Choroid plexus epithelial cell (primary cell): Measurements from ENCODE around the gene ACRBP.

Source experiments
- DNase-seq: peaks from one replicate; pipeline ENCODE4 v3.0.0-alpha.2; 2010; ENCODE audit warnings: low read depth
- H3K4me3 ChIP-seq: 2 replicates; pipeline ENCODE4 v1.5.1; 2011; ENCODE audit warnings: low read depth, mild to moderate bottlenecking, control low read depth, low read length, moderate library complexity
- TF ChIP-seq, protein P1 (sequence below): conservative IDR thresholded peaks from 2 replicates; pipeline ENCODE4 v1.5.1; 2011; ENCODE audit warnings: low read depth, mild to moderate bottlenecking, control low read depth, inconsistent platforms, low read length, moderate library complexity

Gene ACRBP

DNA sequence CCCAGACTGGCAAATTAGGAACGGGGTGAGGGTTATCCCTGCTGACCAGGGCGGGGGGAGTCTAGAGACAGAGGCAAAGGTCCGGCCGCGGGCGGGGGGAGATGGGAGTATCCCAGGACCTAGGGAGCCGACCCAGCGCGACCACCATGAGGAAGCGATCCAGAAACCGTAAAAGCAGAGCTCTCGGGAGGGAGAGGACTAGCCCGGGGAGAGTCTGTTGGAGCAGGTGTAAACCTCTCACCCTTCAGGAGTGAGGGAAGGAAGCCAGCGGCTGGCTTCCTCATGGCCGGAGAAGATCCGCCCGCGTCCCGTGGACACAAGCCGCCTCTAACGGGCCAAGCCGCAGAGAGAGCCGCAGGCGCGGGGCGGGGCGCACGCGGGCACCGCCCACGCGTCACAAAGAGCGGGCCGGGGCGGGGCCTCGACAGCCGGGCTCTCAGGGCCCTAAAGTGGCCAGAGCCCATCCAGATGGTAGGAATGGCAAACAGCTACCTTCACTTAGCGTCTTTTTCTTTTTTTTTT, at the start of gene ACRBP:
ACRBP (minus strand) TSS at position 350 of the 522 bp plus-strand sequence; CDS start at position 284, 66 bp downstream.
- peak within 1 kb of the TSS; percentile 44 for H3K4me3 ChIP-seq
- TF ChIP-seq, protein P1, sequence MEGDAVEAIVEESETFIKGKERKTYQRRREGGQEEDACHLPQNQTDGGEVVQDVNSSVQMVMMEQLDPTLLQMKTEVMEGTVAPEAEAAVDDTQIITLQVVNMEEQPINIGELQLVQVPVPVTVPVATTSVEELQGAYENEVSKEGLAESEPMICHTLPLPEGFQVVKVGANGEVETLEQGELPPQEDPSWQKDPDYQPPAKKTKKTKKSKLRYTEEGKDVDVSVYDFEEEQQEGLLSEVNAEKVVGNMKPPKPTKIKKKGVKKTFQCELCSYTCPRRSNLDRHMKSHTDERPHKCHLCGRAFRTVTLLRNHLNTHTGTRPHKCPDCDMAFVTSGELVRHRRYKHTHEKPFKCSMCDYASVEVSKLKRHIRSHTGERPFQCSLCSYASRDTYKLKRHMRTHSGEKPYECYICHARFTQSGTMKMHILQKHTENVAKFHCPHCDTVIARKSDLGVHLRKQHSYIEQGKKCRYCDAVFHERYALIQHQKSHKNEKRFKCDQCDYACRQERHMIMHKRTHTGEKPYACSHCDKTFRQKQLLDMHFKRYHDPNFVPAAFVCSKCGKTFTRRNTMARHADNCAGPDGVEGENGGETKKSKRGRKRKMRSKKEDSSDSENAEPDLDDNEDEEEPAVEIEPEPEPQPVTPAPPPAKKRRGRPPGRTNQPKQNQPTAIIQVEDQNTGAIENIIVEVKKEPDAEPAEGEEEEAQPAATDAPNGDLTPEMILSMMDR: no peak
- peak; percentile 52 for DNase-seq

DNA sequence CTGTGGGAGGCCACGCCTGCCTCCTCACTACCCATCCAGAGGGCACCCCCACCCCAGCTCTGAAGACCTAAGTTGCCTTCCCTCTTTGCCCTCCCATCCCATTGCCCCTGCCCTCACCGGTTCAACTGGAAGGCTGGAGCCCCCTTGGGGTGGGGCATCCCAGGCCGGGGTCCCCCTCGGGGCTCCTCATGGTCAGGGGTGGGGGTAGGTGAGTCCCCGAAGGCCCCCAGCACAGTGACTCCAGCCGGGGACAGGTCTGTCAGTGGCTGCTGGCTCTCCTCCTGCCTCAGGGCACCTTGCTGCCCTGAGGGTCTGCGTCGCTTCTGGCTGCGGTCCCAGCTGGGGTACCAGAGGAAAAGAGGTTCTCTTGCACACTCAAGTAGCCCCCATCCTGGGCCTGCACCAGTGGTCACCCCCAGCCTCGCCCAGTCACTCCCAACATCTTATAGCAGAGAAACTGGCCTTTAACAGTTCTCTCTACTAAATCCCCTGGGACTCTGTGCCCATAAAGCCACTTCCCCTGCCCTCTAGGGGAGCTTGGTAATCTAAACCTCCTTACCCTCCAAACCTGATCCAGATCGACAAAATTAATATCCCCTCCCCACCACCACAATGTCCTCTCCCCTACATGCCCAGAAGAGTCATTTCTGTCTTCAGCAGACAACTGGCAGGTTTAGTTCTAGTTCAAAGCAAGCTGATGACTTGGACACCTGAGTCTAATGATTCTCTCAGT, 48.2 kb upstream of the ACRBP start:
- H3K4me3 ChIP-seq: no peak overlapping the region
- TF ChIP-seq, protein P1: no peak
- DNase-seq: no peak

DNA sequence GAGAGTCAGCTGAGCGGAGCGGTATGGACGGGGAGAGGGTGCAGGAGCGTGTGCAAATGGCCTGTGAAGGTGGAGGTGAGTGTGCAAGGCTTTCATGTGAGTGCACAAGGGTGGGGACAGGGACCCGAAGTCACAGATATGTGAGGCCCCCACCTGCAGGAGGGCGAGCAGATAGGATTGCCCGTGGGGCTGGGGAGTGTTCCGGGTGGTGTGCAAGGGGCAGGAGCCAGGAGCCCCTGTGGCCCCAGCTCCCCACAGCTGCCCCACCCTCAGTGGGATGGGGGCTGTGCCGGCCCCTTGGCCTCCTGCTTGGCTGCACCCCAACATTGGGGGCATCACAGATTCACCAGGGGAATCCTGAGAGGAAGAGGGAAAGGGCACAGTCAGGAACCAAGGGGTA, 47.5 kb upstream of the ACRBP start:
- no peak for DNase-seq
- no peak overlapping the region for H3K4me3 ChIP-seq
- TF ChIP-seq, protein P1: no peak

DNA sequence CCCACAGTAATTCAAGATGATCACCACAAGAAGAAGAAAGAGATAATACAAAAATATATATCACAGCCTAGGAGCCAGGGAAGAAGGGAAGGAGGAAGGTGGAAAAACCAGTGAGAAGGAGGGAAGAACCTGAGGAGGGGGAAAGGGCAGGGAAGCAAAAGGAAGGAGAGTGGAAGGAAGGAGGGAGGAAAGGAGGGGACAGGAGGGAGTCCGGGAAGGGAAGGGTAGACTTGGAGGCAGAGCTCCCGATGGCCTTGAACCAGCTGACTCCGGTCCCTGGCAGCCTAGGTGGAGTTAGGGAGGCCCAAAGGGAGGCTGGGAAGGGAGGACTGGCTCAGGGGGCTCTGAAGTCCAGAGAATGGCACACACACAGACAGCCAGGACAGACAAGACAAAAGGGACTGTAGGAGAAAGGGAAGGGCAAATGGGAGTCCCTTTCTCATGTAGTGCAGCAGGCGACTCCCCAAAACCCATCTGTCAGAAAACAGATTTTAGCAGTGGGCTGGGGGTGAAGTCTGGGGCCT, 46.7 kb upstream of the ACRBP start:
- H3K4me3 ChIP-seq: no peak overlapping the region
- TF ChIP-seq, protein P1: no peak
- no peak for DNase-seq

DNA sequence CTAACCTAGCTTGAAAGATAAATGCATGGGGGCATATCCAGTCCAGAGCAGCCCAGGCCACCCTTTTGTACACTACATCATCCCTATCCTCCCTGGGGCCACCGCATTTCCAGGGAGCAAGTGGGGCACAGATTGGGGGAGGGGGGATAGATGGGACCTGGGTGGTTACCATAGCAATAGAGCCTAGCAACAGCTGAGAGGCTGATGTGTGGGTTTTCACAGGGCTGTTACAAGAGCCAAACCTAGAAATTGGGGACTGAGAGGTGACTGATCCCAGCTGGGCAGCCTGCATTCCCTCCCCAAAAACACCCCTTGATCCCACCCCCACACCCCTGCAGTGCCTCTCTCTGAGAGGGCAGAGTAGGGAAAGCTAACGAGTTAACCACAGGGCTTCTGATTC, 45.7 kb upstream of the ACRBP start:
- DNase-seq: no peak
- no peak overlapping the region for H3K4me3 ChIP-seq
- TF ChIP-seq, protein P1: no peak

DNA sequence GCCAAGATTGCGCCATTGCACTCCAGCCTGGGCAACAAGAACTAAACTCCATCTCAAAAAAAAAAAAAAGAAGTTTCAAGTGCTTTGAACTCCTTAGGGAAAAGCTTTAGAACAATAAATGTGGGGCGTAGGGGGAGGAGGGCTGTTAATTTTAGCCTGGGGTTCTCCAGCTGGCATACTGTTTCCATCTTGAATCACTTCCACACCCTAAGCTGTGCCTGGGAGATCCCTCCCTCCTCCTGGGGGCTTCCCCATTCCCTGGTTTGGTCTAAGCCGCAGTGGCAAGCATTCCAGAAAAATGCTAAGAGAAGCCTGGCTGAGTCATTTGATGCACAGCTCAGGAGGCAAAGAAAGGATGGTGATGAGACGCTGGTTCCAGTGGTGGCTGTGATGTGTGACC, 44.2 kb upstream of the ACRBP start:
- DNase-seq: peak; percentile 14
- no peak overlapping the region for H3K4me3 ChIP-seq
- TF ChIP-seq, protein P1: no peak
